ENCODE results near the gene SIKE1.

- TF ChIP-seq EZH2 (IDR thresholded peaks at IDR 0.05; ENCODE audit: low read depth) (no peak), CTCF (conservative IDR thresholded peaks at IDR 0.05) (no peak)
Measured at GRCh38 chr1:114794038-114794437, 13.6 kb upstream of the SIKE1 start.

Data from PC-9 (cell line).